Measurements from ENCODE around the gene NBPF1.
"Not testable (repeated sequence)": the region's sequence is repeated elsewhere in the genome, so short reads cannot be mapped to it uniquely, and the experiment has no call there.

Gene NBPF1

DNA sequence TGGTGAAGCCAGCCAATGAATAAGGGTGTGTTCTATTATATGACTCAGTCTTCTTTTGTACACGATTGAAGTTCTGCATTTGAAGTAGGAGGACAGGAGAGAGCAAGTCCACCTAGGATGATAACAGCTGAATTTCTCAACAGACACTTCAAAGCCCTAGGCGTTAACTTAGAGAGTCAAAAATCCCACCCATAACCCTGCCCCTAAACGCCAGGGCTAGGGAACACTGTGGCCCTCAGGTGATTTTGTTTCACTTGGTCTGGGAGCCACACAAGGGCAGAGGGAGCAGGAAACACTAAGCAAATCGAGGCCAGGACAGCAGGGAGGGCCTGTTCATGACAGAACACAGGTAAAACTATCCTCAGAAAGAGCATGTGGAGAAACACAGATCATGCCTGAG, 52.3 kb downstream of the NBPF1 start:
- intact Hi-C loops (cut with DNase I): not testable (repeated sequence)
- DNase-seq: peak in 1 of 10 donors; percentile 70

DNA sequence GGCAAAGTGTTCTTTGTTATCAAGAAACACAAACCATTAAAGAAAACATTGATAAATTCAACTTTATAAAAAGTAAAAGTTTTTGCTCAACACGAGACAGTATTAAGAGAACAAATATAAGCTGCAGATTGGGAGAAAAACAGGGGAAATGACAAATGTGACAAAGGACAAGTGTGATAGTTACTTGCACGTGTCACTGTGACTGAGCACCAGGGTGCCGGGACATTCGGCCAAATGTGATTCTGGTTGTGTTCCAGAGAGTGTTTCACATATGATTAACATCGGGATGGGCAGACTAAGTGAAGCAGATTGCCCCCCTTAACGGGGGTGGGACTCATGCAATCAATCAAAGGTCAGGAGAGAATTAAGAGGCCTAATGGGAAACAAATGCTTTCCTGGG, 52.9 kb downstream of the NBPF1 start:
- DNase-seq: peak in 2 of 10 donors; percentile 62 to 64
- intact Hi-C loops (cut with DNase I): not testable (repeated sequence)

DNA sequence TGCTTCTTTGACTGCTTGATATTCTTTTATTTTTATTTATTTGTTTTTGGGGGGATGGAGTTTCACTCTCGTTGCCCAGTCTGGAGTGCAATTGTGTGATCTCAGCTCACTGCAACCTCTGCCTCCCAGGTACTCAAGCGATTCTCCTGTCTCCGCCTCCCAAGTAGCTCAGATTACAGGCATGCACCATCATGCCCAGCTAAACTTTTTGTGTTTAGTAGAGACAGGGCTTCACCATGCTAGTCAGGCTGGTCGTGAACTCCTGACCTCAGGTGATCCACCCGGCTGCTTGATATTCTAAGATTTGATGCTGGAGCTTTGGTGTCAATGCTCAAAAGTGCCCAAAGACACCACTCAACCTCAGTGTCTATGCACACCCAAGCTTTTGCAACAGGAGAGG, 53.7 kb downstream of the NBPF1 start:
- DNase-seq; intact Hi-C loops (cut with DNase I): not testable (repeated sequence)

- intact Hi-C loops (cut with DNase I); DNase-seq: not testable (repeated sequence)
Measured at GRCh38 chr1:16557034-16557433, 56.3 kb downstream of the NBPF1 start.

DNA sequence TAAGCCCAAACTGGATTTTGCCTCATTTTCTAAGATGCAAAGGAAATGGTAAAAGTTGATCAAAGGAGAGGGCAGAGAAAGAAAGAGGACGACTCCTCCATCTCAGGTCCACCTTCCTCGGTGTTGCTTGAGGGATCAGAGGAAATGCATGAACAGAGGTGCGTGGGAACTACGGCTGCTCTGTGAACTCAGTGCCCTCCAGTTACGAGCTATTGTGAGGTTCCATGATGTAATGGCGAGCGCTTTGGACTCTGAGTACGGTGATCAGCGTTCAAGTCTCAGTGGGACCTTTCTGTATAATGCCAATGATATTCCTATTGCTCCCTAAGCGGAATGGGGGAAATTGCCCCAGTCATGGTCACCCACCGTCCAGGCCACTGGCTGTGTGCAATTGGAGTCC, 60.1 kb downstream of the NBPF1 start:
- intact Hi-C loops (cut with DNase I): not testable (repeated sequence)
- DNase-seq: peak in 1 of 10 donors; percentile 75

GRCh38 chr1:16550212-16550918, 63.0 kb downstream of the NBPF1 start:
- peak in 1 of 10 donors; percentile 58 for DNase-seq
- intact Hi-C loops (cut with DNase I): not testable (repeated sequence)

- DNase-seq; intact Hi-C loops (cut with DNase I): not testable (repeated sequence)
Measured at GRCh38 chr1:16549545-16549944, 63.8 kb downstream of the NBPF1 start.

DNA sequence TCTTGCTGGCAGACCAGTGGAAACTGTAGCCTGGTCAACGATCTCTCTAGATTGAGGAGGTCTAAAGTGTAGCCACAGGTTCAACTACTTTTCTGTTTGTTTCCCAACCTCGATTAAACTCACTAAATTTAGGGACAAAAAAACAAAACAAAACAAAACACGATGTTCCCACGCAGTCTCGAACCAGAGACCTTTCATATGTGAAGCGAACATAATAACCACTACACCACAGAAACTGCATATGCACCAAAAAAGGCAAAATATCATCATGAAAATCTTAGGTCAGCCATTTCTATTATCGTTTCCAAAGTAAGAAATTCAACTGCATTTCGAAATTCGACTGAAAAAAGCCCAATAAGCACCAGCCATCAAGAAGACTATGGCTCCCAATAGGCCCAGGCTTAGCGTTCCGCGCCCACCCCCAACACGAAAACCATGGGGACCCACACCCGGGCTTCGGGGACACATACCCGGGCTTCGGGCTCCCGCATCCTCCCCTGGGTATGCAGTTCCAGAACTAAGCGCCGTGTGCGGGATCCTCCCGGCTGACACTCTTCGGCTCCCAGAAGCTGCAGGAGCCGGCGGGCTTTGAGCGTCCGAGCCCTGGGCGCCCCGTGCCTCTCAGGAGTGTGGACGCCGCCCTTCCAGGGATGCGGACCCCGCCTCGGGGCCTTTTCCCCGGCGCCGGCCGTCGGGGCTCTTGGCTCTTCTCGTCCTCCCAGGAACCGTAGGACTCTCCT, 65.7 kb downstream of the NBPF1 start:
- peak in 1 of 10 donors; percentile 27 for DNase-seq
- intact Hi-C loops (cut with DNase I): not testable (repeated sequence)

DNA sequence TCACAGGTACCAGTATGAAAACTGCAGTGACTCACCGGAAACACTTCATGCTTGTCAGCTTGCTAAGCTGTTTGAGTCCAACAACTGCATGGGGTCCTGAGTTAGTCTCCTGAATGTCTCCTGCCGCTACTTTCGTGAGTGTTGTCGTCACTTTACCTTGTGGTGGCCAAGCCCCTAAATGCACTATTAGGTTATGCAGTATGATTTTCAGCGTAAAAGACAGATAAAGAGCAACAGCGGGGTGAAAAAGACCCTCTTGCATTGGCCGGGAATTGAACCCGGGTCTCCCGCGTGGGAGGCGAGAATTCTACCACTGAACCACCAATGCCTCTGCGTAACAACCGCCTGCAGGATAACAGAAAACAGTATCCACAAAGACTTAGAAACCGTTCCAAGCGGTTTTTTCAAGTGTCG, 67.7 kb downstream of the NBPF1 start:
- intact Hi-C loops (cut with DNase I): not testable (repeated sequence)
- peak in 2 of 10 donors; percentile 37 to 72 for DNase-seq

GRCh38 chr1:16540421-16540893, 72.9 kb downstream of the NBPF1 start:
- intact Hi-C loops (cut with DNase I); DNase-seq: not testable (repeated sequence)

- intact Hi-C loops (cut with DNase I); DNase-seq: not testable (repeated sequence)
Measured at GRCh38 chr1:16537528-16537927, 75.8 kb downstream of the NBPF1 start.

DNA sequence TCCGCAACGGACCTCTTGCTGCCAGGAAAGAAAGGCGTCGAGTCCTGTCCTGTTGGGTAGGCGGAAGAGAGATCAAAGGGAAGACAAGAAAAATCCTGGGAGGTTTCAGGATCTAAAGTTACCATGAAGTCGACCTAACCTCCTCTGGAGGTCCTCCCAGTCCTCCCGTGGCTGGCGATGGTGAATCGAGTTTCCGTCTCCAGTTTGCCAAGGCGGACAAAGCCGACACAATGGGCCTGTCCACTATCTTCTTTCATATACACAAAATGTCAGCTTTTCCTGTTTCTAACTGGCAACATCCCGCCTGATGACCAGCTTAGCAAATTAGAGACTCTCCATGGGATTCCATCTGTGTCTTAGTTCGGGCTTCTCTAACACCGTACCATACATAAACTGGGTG, 76.6 kb downstream of the NBPF1 start:
- intact Hi-C loops (cut with DNase I): not testable (repeated sequence)
- peak in 1 of 10 donors; percentile 66 for DNase-seq

DNA sequence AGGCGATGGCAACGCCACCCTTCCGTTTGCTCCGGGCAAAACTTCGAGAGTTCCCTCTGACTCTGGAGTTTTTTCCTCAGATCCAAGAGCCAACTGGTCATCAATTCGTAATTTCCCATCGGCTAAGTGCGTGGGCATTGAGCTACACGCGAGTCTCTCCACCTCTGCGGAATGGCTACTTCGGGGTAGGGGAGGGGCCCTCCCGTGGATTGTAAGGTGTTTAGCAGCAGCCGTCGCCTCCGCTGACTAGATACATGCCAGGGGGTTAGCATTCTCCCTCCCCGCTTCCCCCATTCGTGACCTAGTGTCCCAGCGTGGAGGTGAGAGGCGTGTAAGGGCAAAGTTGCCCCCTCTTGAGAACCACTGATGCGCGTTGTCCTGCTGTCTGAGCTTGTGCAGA, 77.5 kb downstream of the NBPF1 start:
- intact Hi-C loops (cut with DNase I): not testable (repeated sequence)
- peak in 1 of 10 donors; percentile 37 for DNase-seq

DNA sequence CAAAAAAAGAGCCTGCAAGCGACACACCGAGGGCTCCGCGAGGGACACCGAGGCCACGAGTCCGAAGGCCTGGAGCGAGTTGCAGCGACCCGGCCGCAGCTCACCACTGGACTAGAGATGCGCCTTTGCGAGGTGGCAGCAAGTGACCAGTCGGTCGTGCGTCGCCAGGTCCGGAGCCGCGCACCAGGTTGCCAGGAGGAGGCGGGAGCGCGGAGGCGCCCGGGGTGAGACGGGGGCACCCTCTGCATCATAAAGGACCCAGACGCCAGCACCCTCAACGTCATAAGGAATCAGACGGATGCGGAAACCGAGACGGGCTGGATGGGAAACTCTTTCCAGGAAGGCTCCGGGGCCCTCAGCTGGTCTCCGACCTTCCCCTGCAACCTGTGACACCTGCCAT, 77.9 kb downstream of the NBPF1 start:
- intact Hi-C loops (cut with DNase I): not testable (repeated sequence)
- DNase-seq: peak in 1 of 10 donors; percentile 83

DNA sequence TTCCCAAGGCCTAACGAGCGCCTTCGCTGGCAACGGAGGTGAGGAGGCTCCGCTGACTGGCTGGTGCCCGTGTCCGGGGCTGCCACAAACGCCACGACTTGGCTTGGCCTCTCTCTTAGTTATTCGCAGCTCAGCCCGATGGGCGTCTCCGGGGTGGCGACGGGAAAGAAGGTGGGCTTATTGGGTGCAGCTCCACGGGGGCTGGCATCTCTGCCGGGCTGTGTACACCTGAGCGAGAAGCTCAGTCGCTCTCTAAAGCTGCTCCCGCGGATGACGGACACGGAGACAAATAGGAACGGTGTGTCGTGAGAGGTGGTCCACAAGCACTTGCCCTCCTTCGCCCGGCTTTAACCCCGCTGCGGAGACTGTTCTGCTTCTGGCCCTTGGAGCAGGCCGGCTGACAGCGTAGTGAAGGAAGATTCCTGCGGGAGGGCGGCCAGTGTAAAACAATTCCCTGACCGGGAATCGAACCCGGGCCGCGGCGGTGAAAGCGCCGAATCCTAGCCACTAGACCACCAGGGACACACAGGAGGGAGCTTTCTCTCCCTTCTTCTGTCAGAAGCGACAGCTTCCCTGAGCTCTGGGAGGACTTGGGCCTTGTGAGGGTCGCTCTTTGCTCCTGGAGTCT, 78.4 kb downstream of the NBPF1 start:
- intact Hi-C loops (cut with DNase I): not testable (repeated sequence)
- peak in 9 of 10 donors; percentile 48 to 97 (median 78) for DNase-seq

GRCh38 chr1:16534239-16534828, 79.0 kb downstream of the NBPF1 start:
- peak in 2 of 10 donors; percentile 21 to 39 for DNase-seq
- intact Hi-C loops (cut with DNase I): not testable (repeated sequence)

- intact Hi-C loops (cut with DNase I): not testable (repeated sequence)
- peak in 2 of 10 donors; percentile 27 to 36 for DNase-seq
Measured at GRCh38 chr1:16532235-16532991, 81.0 kb downstream of the NBPF1 start.

GRCh38 chr1:16528338-16528737, 85.0 kb downstream of the NBPF1 start:
- intact Hi-C loops (cut with DNase I); DNase-seq: not testable (repeated sequence)

GRCh38 chr1:16525769-16526168, 87.6 kb downstream of the NBPF1 start:
- DNase-seq; intact Hi-C loops (cut with DNase I): not testable (repeated sequence)

DNA sequence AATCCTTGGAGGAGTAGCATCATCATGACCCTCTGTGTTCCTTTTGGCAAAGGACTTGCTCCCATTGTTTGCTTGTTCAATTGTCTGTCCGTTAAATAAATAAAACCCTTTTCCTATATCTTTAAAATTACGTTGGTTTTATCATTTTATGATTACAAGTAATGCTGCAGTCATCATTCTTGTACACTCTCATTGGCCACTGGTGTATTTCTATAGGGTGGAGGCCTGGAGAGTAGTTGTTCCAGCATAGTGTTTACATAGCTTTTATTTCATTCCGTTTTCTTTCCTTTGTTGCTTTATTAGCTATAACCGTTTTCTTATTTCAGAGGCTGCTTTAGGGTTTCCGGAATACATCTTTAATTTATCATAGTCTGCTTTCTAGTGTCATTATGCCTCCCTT, 91.7 kb downstream of the NBPF1 start:
- DNase-seq; intact Hi-C loops (cut with DNase I): not testable (repeated sequence)

Measured in posterior cingulate gyrus (tissue), 11 donors.